ENCODE data around the gene TMEM117.
"Not testable (repeated sequence)": the region's sequence is repeated elsewhere in the genome, so short reads cannot be mapped to it uniquely, and the experiment has no call there.

TMEM117 gene

DNA sequence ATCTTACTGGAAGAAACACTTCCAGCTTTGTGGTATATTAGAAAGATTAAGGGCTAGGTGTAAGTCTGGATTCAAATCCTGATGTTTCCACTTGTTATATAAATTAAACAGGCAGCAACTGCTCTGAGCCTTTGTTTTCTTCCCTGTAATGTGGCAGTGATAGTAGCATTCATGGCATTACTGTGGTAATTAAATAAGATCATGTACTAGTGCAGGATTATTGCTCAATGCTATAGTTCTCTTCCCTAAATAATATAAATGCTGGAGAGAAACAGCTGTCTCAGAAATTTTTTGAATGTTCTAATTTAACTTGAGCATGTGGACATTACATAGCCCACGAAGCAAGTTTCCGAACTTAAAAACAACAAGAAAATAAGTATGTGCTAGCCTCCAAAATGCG is 5.4 kb downstream of the TMEM117 start:
- no peak for DNase-seq (ENCODE audit: low spot score)

DNA sequence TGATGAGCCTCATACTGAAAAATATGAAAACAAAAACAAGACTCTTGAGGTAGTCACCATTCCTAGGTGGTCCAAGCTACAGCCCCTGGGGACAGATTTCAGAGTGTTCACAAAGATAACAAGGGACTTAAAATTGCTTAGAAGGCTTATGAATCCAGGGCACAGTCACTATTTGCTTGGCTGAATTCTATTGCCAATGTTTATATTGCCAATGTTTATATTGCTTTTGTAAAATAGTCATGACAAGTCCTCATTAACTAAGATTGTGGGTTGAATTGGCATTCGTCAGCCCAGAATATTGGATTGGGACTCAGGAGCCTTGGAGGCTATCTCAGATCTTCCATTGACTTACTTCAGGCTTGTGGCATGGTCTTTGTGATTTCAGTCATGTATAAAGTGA is 6.4 kb downstream of the TMEM117 start:
- DNase-seq (ENCODE audit: low spot score) = no peak

DNA sequence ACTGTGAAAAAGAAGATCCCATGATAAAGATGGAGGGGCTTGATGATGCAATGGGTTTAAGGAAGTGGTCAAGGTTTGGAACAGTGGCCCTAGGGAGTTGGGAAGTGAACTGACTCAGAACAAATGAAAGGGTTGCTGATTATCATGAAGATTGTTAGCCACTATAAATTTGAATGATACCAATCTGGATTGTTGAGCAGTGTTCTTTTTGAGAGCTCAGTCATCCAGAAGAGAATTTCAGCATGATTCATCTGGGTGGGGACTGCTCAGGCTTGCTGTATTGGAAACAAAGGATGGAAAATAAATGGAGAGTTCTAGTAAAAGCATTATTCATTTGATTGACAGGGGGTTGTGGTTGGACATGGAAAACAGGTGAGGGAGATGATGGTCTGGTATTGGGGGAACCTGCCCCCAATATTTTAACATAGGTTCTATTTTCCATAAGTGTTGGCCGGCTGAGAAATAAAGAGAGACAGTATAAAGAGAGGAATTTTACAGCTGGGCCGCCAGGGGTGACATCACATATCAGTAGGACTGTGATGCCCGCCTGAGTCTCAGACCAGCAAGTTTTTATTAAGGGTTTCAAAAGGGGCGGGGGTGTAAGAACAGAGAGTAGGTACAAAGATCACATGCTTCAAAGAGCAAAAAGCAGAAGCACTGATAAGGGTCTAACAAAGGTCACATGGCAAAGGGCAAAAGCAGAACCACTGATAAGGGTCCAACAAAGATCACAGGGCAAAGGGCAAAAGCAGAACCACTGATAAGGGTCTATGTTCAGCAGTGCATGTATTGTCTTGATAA is 11.7 kb downstream of the TMEM117 start:
- peak; percentile 39 for DNase-seq (ENCODE audit: low spot score)

DNA sequence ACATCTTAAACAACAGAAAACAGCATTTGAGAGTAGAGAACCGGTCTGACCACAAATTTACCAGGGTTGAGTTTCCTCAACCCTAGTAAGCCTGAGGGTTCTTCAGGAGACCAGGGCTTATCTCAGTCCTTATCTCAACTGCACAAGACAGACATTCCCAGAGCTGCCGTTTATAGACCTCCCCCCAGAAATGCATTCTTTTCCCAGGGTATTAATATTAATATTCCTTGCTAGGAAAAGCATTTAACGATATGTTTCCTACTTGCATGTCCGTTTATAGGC is 12.3 kb downstream of the TMEM117 start:
- DNase-seq (ENCODE audit: low spot score) = no peak

DNA sequence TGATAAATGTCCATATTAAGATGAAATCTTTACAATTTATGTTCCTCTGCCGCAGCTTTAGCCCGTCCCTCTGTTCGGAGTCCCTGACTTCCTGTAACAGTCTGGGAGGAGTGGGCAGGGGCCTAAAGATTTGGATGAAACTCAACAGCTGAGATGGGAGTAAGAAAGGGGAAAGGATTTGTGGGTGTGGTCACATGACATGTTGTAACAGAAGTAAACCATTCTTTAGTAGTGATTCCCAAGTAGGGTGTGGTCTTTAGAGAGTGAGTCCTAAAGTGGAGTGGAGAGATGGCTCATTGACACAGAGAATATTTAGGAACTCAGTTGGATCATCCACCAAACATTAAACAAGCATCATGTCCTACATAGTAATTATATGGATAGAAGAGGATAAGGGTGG is 12.9 kb downstream of the TMEM117 start:
- no peak for DNase-seq (ENCODE audit: low spot score)

DNA sequence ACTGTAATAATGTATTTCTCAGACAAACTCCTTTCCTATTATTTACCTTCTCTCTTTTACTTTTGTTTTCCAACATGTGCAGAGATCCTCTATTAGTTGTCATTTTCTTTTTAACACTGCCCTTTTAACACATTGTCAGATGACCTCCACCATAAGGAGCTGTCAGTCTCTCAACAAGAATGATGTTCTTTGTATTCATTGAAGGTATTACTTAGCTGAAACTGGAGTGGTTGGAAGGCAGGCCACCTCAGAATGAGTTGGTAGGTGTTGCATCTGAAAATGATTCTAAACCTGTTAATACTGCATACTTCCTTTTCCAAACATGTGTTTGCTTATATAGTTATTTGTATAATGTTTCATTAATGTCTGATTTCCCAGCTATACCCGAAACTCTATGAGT is 16.9 kb downstream of the TMEM117 start:
- no peak for DNase-seq (ENCODE audit: low spot score)

DNA sequence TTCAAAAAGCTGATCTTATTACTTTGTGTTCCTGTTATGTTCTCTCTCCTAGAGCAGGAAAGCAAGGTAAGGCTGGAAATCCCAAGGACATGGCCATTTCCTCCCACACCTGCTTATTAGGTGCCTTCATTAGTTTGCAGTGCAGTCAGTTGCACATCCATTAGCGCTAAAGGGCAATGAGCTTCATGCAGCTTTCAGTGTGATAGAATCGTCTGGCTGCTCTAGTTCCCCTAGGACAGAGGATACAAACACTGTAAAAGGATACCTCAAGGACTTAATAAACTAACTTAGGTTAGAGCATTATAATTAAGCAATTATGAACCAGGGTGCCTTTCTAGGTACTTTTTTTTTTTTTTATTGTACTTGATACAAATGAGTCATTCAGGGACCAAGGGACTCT is 21.1 kb downstream of the TMEM117 start:
- DNase-seq (ENCODE audit: low spot score) = no peak

DNA sequence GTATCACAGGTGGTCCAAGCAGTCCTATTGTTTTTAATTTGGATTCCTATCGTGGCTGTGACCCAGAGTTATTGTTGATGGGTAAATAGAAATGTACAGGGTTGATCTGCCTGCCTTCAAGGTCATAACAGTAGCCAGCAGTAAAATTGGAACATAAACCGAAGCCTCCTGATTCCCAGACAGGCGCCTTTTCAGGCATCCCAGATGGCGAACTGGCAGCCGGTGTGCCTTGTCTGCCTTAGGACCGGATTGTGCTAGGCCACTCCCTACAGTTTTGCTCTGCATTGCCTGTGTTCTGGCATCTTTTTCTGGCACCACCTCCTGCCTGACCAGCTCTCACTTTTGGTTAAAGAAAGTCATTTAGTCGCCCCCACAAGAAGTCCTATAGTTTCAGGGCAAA is 22.2 kb downstream of the TMEM117 start:
- no peak for DNase-seq (ENCODE audit: low spot score)

DNA sequence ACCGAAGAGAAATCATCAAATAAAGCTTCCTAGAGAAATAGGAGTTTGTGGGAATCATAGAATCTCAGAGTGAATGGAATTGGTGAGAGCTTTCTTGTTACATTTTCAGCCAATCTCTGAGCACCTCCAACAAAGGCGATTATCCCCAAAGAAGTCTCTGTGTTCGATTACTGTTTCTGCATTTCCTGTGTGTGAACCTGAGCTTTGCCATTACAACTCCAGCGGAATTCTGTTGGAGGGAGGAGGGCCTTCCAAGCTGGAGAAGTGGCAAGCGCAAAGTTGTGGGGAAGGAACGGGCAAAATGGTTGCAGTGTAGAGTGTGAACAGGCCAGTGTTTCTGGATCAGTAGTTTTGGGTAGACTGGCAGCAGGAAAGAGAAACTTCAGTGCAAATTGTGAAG is 23.1 kb downstream of the TMEM117 start:
- no peak for DNase-seq (ENCODE audit: low spot score)

DNA sequence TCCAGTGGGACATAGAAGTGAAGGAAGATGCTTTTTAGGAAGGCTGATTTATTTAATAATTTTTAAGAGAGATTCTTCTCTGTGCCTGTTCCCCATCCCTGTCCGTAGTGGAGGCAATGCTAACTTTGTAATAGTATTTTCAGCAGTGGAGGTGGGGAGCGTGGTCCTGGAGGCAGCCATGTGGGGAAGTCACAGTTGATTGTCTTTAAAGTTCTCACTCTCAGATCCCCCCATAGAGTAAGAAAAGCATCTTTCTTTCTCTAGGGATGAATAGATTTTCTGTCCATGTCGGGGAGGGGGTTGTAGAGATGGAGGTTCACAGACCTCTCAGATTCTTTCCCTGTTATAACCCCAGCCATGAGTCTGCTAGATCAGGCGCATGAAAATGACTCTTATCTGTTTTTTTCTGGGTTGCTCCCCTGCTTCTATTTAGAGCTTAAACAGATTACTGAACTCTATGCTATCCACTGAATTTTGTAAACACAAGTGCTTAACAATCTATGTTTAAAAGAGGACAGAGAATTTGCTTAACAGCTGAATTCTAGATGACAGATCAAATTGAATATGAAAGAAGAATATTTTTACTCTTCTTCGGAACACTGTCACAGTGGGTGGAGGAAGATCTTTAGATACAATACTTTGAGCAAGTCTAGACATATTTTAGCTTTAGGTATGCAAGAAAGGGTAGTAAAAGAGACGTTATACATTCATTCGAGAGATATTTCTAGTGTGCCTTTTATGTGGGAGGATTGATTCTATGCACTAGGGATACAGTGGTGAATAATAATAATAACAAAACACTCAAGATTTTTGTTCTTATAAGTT is 25.3 kb downstream of the TMEM117 start:
- no peak for DNase-seq (ENCODE audit: low spot score)

DNA sequence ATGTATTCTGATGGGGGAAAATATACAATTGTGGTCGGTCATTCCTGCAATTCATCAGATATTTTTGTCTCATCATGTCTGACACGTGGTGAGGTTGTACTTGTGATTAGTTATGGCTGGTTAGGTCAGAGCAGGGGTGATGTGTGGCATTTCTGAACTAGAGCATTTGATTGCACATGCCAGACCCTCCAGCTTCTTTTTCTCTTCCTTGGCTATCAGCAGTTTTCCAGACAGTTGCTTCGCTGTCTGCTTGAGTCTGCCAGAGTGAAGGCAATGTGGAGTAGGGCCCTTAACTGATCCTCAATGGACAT is 25.9 kb downstream of the TMEM117 start:
- DNase-seq (ENCODE audit: low spot score) = peak; percentile 21

DNA sequence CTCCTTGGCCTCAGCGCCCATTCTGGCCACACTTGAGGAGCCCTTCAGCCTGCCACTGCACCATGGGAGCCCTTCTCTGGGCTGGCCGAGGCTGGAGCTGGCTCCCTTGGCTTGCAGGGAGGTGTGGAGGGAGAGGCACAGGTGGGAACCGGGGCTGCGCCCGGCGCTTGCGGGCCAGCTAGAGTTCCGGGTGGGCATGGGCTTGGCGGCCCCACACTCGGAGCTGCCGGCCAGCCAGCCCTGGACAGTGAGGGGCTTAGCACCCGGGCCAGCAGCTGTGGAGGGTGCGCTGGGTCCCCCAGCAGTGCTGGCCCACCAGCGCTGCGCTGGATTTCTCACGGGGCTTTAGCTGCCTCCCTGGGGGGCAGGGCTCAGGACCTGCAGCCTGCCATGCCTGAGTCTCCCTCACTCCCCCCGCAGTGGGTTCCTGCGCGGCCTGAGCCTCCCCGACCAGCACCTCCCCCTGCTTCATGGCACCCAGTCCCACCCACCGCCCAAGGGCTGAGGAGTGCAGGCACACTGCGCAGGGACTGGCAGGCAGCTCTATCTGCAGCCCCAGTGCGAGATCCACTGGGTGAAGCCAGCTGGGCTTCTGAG is 28.0 kb downstream of the TMEM117 start:
- no peak for DNase-seq (ENCODE audit: low spot score)

DNA sequence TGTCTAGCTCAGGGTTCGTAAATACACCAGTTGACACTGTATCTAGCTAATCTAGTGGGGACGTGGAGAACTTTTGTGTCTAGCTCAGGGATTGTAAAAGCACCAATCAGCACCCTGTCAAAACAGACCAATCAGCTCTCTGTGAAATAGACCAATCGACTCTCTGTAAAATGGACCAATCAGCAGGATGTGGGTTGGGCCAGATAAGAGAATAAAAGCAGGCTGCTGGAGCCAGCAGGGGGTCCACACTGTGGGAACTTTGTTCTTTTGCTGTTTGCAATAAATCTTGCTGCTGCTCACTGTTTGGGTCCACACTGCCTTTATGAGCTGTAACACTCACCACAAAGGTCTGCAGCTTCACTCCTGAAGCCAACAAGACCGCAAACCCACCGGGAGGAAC is 28.7 kb downstream of the TMEM117 start:
- not testable (repeated sequence) for DNase-seq (ENCODE audit: low spot score)

DNA sequence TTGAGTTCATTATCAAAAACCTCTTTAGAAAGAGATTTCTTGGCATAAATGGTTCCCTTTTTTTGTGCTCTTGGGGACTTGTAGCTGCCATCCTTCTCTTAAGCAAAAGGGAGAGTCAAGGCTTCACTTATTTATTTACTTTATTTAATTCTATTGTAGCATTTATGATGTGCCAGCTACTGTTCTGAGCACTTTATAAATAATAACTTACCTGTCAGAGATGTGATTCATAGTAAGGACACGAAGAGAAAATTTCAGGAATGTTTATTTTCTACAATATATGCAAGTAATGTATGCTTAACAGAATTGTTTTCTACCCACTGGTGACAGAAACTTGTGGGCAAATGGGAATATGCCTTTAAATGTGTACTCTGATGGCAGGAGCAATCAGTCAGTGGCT is 33.3 kb downstream of the TMEM117 start:
- no peak for DNase-seq (ENCODE audit: low spot score)

DNA sequence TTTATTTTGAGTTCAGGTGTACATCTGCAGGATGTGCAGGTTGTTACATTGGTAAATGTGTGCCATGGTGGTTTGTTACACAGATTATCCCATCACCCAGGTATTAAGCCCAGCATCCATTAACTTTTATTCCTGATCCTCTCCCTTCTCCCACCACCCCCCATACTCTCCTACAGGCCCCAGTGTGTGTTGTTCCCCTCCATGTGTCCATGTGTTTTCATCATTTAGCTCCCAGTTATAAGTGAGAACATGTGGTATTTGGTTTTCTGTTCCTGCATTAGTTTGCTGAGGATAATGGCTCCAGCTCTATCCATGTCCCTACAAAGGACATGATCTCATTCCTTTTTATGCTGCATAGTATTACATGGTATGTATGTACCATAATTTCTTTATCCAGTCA is 33.9 kb downstream of the TMEM117 start:
- not testable (repeated sequence) for DNase-seq (ENCODE audit: low spot score)

DNA sequence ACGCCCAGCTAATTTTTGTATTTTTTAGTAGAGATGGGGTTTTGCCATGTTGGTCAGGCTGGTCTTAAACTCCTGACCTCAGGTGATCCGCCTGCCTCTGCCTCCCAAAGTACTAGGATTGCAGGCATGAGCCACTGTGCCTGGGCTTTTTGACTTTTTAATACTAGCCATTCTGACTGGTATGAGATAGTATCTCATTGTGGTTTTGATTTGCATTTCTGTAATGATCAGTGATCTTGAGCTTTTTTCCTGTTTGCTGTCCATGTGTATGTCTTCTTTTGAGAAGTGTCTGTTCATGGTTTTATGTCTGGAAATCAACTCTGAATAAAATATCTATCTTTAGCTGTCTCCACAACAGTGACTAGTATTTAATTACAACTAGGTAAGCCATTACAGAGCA is 35.4 kb downstream of the TMEM117 start:
- DNase-seq (ENCODE audit: low spot score) = not testable (repeated sequence)

DNA sequence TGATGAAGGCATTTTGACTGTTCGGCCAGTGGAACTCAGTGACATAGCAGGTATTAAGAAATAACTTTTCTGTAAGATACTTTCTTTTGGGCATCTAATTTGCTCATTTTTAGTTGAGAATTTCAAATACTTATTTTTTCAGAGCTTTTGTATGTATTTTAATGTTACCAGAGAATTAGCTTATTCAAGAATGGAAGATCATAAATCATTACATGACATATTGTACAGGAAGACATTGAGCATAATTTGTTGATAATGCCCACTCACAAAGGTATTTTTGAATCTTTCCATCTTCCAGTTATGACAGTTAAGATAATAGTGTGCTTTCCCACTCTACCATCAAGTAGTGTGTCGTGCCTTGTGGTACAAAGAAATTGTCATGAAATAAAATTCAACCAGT is 36.5 kb downstream of the TMEM117 start:
- DNase-seq (ENCODE audit: low spot score) = no peak

DNA sequence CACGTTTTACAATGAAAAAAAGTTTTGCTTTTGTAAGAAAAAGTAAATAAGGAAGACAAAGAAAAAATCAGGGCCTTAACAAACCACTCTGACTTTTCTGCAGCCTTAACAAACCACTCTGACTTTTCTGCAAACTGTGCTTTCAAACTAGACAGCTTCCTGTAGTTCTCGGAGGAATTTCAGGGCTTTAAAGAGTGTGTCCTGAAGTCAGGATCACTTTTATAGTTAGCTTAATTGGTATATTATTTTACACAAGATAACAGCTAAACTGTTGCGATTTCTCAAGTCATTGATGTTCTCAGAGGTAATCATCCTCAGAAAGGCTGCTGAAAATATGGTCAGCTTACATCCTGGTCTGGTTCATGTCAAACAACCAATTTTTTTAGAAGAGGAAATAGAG is 42.2 kb downstream of the TMEM117 start:
- no peak for DNase-seq (ENCODE audit: low spot score)

DNA sequence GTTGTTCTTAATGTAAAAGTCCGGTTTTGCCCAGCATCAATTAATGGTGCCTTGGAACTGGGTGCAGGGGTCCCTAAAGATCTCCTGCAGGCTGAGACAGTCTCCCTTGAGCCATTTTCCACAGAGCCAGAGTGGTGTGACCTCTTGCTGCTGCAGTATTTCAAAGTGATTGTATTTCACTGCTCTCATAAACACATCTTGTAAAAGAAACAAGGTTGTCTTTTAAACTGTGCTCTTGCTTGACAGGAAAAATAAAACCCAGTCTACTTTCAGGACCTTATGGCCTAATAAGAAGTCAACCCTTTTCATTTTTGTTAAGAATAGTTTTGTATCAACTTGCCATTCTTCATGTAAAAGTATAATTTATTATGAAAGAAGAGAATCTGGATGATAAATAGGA is 44.7 kb downstream of the TMEM117 start:
- no peak for DNase-seq (ENCODE audit: low spot score)

DNA sequence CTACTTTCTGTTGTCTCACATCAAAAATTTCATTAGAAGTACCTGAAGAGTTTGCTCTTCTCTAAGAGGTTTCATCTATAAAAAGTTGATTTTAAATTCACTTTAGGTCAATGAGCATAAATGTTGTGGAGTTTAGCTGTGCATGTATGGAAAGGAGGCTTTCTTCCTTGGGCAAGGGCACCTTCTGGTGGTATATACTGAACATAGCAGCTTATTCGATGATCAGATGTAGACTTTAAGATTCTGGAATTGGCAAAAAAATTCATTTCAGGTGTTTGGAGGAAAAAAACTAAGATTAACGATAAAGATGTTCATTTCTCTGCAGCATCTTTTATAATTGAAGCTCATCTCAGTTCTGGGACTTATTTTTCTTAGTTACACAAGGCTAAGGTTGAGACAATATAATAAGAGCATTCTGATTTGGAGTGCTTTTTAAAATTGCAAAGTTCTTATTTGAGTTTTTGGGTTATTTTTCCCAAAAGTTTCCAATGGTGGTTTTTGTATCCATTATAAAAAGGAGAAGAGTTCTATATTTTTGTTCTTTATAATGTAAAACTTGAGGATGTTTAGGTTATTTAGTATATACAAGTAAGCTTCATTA is 46.8 kb downstream of the TMEM117 start:
- DNase-seq (ENCODE audit: low spot score) = peak; percentile 45

DNA sequence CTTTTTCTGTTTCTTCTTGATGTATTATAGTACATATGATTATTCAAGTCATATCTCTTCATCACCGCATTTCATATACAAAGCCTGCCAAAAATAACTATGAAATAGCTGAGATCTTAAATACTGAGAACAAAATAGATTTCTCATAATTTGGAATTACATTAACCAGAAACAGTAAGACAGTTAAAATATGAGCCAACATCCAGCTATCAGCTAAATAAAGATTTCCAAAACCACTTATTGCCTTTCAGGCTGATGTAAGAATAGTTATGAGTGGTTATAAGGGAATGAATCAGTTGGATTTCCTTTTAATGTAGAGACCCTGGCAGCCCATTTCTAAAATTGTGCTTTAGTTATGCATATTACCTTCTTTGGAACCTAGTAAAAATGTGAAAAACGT is 47.4 kb downstream of the TMEM117 start:
- DNase-seq (ENCODE audit: low spot score) = no peak

DNA sequence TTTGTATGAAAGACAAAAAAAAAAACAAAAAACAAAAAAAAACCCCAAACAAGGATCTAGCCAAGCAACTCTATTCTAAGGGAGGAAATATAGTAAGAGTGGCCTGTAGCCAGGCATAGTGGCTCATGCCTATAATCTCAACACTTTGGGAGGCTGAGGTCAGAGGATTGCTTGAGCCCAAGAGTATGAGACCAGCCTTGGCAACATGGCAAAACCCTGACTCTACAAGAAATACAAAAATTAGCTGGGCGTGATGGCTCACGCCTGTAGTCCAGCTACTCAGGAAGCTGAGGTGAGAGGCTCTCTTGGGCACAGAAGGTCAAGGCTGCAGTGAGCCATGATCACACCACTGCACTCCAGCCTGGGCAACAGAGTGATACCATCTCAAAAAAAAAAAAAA is 47.9 kb downstream of the TMEM117 start:
- DNase-seq (ENCODE audit: low spot score) = no peak

Measured in AG08396 (cell line).